Erythroblast (primary cell): Measurements from ENCODE around the gene STAT3.

Source experiments
- GATA1 ChIP-seq: IDR thresholded peaks from 2 replicates; pipeline ENCODE4 v1.6.1; 2011; ENCODE audit warnings: low read depth, mild to moderate bottlenecking, control low read depth, low read length, moderate library complexity
- POLR2A ChIP-seq: IDR thresholded peaks from 2 replicates; pipeline ENCODE4 v1.6.1; 2011; ENCODE audit warnings: mild to moderate bottlenecking, low read length

- TF ChIP-seq POLR2A: no peak
- no peak for TF ChIP-seq GATA1
Measured at GRCh38 chr17:42405963-42406495, 17.8 kb upstream of the STAT3 start.
